Hematopoietic multipotent progenitor cell treated with erythropoietin and hydrocortisone succinate and interleukin-3 and kit ligand, for 17 days (in vitro differentiated cells): Measurements from ENCODE around the gene SPTBN1.

Source experiments
- DNase-seq: peaks from one replicate; pipeline ENCODE4 v3.0.0-alpha.2; 2015; ENCODE audit warnings: low spot score

SPTBN1 gene

DNA sequence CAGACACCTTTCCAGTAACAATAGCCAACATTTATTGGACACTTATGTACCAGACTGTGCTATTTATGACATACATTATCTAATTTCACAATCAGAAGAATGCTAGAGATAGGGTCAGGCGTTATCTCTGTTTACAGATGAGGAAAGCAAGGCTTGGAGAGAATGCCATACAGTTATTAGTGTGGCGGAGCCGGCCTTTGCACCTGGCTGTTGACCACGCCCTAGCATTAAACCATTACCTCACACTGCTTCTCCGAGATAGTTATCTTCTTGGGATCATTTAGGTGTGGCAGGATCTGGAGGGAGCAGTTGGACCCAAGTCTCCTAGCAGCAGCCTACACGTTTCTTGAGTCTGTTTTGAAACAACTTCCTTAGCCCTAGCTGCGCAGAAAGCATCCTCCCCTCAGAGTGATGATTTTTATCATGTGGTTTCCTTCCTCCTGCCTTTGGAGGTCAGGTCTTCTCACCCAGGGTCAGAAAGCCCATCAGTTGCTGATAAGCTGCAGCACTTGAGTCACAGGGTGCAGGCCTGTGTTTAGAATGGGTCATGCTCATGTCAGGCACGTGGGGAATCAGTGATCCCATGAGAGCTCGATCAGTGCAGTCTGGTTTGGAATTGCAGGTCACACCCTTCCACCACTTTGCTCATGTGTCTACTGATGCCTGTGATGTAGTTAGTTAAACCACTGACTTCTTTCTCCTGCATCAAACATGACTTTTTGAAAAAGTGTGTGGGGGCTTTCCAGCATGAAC is 118.2 kb downstream of the SPTBN1 start:
- no peak for DNase-seq

DNA sequence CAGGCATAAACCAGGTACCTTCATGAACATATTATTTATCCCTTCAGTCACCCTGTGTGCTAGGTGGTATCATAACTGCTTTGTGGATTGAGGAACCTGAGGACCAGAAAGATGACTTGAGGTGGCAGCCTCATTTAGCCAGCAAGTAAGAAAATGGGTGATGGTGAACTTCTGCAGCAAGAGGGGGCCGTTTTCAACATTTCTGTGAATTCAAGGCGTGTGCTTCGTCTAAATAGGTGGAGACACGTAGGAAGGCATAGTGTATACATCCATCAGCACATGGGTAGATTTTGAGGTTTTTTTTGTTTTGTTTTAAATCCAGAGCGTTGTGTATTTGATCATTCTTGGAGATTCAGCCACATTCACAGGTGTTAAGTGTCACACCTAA is 118.7 kb downstream of the SPTBN1 start:
- DNase-seq: no peak

DNA sequence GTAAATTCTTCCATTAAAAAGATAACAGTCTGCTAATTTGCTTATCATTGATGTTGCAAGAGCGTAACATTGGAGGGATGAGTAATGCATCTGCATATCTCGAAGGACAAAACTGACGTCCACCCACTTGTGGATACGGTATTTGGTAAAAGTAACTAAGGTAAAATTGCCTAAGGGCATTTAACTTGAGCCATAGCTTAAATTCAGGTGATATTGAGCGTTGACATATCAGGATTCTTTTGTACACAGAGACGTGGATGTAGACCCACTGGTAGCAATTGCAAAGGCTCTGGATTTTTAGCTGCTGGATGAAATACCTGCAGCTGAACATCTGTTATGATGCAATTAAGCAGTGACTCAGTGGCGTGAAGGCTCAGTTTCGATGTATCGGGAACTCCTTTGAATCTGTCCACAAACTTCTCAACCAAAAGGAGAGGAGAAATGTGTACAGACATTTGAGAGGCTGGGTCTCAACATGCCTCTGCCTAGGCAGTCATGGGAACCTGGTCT is 119.3 kb downstream of the SPTBN1 start:
- DNase-seq: no peak

DNA sequence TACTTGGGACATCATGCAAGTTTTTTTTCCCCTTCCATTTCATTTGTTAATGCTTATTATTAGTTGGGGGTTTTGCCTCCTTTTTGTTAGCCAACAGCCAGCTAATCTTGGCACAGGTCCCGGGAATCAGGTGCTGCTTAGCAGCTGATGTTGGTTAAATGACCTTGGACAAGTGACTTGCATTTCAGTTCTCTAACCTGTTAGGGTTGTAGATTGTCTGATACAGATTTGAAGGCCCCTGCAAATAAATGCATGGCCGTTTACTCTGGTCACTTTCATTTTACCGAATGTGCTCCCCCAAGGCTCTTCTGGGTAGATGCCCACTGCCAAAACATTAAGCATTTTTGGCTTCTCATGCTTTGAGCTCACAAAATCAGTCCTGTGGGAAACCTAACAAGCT is 120.9 kb downstream of the SPTBN1 start:
- no peak for DNase-seq

DNA sequence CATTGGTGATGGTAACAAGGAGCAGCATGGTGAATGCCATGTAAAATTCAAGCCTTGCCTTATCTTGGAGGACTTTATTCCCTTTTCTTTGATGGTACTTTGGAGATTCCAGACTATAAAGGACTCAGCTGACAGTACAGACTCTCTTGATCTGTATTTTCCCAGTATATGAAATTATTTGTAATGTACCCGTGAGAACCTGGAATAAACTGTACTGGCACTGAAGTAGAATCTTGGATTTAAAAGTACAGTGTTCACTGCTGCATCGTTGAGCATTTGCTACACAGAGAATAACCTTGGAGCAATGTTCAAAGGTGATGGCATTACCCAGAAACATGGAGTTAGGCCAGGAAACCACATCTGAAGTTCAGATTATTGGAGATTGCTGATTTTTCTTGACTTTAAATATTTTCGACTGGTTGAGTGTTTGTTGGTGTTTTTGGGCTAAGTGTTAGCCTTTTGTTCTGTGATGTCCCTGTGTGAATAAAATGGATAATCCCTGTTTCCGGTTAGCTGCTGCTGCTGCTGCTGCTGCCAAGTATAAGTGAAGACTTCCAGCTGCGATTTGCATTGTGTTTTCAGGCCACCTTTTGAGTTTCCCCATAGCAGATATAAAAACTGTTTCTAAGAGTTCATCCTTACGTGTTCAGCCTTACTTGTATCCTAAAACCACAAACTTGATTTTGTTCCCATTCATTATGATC is 122.0 kb downstream of the SPTBN1 start:
- DNase-seq: no peak

DNA sequence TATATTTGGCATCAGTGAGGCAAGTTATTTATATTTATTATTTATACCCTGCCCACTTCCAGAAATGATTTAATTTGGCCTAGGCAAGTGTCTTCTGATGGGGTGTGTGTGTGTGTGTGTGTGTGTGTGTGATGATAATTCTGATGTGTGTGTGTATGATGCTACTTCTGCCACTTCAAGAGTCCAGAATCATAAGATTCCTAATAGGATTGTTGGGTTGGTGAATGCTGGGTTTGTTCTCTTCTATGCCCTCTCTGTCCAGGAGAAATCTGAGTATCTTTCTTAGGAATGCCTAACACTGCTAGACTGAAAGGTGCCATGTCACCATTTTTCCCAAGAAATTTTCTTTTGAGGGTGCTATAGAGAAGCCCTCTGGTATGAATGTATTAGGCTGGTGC is 122.5 kb downstream of the SPTBN1 start:
- no peak for DNase-seq

DNA sequence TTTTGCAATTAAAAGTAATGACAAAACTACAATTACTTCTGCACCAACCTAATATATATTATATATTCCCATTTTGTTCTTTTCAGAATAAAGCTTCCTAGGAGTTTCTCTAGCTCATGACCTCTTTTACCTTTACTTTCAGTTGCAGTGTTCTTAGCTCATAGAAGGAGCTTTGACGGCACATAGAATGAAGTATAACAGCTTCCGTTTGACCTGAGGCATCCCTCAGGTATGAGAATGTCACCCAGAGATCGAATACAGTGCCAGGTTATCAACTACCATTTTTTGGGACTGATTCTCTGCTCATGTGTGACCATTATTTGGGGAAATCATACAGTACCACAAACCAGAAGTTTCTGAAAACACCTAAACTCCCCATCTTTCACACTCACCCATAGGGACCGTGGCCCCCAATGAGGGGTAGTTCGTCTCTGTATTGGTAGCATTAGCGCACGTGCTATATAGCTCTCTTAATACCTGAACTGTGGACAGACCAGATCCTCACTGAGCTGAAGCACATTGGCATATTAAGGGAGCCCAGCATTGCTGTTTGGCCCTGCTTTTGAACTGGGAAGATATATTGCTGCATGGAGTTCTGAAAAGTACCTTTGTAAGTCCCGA is 123.0 kb downstream of the SPTBN1 start:
- no peak for DNase-seq

DNA sequence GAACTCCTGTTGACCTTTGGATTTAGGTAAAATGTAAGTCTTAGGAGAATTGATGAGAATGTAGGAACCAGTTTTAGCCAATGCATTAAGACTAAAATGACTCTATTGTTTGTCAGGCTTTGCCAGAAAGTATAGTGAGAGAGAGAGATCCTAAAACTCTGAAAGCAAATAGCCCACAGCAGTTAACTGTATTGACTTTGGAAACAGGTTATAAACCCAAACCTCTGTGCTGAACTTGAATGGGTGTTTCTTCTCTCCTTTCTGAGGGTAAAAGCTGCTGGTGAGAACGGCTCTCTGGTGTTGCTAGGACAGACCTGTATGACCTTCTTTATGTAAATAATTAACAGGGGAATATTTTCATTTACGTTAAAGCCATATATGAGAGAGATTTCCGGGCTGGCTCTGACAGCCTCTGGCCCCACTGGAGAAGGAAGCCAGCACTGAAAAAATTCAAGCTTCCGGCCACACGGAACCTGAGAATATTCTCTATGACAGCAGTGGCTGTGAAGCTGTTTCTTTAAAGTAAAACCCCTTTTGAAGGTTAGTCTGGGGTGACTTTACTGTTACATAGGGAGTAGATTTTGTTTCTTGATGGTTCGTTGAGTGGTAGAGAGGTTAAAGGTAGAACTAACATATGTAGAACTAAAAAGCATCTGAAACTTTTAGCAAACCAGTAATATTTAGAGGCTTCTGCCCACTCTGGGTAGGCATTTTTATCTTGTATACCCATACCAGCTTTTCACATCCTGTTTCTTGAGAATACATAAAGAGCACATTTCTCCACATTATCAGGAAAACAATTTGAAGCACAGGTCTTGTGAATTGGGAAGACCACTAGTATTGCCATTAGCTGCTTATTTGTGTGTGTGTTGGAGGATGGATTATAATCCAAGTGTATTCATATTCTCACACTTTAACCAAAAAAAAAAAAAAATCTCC is 123.8 kb downstream of the SPTBN1 start:
- no peak for DNase-seq

DNA sequence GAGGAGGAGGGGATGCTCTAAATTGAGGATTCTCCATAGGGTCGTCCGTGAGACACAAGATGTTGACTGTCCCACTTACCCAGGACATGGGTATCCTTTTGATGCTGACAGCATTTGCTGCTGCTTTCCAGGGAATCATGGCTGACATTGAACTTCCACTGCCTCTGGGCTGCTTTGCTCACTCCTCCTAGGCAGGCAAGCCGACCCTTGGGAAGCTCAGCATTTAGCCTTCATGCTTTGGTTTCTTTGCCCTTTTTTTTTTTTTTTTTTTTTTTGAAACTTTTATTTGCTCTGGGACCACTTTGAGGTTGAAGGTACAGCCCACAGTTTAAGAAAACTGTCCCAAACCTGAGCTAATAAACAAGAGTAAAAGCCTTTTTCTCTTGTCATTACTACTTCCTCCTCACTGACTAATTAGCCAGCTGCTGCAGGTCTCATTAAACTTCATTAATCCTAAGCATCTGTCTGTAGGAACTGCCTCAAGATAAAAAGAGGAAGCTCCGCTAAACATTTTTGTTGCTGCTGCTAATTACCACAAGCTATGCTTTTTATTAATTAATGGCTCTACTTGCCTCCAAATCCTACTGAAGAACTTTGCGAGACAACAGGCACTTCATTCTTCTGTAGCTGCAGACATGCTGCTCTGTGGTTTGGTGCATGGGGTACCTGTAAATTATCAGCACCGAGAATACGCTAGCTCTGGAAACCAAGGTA is 125.4 kb downstream of the SPTBN1 start:
- DNase-seq: no peak

DNA sequence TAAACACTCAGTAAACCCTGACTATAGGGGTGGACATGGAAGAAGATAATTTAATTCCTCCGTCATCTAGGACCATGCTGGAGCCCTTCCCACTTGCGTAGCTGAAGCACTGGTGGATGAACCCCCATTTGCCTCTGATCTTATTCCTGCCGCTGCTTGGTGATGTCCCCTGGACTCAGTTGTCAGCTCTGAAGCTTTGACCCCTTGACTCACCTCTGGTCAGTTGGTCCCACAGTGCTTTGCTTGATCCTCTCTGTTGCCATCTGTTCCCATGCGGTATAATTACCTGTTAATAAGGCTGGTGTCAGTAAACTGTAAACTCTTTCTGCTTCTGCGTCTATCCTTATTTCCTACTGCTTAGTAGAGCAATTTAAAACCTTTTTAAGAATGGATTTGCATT is 126.9 kb downstream of the SPTBN1 start:
- DNase-seq: no peak

DNA sequence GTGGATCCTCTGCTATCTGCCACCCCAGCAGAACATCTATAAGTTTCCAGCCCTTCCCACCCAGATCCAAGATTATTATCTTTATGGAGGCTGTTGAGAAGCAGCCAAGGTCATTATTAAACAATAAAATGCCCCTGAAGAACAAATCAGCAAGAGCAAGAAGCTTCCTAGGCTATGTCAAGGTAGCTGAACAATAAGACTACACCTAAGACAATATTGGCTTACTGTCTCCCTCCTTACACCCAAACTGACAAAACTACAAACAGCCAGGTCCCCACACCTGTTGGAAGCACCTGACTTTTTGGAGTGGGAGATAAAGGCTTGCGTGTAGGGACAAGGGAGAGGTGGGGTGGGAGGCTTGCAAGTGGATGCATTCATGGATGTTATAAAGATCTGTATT is 128.5 kb downstream of the SPTBN1 start:
- DNase-seq: no peak

DNA sequence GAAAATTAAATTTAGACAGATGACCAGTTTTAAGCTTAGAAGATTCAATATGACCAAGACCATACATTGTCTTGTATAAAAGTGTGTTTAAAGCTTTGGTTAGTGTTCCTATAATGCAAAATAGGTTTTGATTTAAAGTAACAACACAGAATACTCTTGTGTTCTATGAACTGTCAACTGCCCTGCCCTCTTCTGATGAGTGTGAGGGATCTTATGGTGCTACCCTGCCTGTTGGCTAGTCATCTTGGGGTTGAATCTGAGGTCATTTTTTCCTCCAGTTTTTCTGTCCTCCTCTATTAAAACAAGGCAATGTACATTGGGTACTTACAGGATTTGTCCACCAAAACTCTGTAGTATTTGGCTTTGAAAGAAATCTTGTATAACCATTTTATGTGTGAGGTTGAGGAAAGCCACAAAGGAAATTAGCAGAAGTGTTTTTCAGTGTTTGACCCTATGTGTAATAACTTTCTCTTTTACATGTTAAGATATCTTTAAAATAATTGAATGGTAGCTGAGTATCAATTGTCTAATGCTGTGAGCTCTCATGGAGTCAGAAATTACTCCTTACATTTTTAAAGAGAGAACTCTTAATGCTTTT is 129.1 kb downstream of the SPTBN1 start:
- no peak for DNase-seq

DNA sequence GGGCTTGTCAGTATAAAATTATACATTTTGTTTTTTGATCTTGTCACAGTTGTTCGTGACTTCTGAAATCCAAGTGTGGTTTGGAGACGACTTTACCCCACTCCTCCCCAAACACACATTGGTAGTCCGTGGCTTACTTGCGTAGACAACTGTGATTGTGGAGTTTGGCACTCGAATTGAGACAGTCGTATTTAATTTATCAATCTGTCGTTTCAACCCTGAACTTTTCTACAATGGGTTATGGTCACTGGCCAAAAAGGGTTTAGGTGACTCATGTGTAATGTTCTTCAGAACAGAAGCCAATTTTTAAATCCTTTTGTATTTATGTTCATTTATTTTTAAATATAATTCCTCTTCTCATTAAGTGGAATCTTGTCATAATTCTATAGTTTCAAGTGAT is 129.9 kb downstream of the SPTBN1 start:
- DNase-seq: no peak

DNA sequence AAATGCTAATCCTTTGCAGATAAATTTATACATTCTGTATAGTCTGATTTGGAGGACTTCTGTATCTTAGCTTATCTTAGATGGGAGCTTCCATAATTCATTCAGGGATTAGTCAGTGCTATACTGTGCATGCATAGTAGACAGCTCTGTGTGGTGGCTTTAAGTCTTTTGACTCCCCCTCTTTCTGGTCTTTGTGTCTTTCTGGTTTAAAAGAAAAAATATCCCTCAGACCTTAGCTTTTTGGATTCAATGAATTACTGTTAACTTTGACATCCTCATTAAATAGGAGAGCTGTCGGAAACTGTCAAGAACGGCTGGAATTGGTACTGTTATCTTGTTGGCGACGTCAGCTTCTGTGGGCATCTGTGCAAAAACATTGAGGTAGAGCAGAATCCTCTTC is 130.4 kb downstream of the SPTBN1 start:
- DNase-seq: no peak

DNA sequence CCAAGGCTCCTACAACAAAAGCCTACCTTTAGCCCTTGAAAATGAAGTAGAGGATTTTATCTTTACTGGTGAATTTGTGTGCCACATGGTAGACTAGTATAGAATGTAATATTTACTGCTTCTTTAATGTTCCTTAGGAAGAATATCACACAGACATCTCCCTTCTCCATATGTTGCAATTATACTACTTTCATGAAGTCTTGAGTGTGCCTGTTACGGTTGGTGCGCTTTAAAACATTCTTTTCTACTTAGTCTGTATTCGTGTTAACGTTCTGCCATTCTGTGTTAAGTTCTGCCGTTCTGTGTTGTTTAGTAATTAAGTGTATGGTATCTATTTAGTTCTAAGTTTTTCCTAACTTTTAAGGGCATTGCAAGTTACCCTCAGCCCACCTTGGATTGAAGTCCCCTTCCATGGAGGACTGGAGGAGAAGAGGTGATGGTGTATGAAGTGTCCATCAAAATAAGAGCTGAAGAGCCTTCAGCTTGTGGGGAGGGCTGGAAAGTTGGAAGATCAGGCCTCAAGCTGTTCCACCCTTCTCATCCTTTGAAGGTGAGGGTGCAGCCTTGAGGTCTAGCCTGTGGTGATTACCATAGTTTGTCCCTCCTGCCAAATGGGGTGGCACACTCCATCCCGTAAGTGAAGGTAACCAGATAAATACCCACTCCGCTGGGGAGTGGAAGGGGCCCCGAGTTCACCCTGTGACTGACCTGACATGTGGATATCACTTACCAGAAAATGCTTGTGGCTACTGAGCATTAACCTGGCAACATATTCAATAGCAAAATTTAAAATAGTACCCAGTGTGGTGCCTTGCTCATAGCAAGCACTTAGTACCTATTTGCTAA is 131.3 kb downstream of the SPTBN1 start:
- no peak for DNase-seq

DNA sequence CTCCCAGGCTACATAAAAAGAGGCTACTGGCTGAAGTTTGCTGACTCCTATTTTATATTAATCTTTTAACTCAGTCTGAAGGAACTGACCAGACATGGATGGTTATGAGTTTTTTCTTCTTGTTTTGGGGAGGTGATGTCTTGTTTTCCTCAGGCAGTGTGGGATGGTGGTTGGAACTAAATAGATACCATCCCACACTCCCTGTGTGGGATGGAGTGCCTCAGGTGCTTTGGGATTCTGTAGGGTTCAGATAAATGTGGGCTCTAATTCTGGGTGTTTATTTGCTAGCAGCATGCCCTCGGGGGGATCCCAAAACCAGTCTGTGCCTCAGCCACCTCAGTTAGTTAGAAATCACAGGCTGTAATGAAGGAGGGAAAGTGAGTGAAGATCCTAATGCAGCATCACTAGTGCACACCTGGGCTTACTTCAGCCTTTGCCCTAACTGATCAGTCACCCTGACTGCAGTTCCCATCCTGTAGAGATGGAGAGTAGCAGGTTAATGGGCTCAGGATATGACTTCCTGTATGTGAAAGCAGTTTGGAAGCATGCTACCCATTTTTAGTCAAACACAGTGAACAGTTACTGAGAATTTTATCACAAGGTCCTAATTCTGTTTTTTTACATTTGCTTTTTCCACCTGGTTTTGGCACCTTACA is 132.2 kb downstream of the SPTBN1 start:
- no peak for DNase-seq

DNA sequence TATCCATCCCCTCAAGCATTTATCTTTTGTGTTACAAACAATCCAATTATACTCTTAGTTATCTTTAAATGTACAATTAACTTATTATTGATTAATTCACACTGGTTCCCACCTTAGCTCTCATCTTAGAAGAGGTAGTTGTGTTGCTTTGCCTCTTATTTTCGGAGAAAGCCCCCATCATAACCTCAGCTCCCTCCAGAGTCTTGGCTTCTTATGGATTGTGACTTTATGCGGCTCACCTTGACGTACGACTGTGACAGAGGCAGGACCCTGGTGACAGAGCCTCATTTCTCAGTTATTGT is 132.9 kb downstream of the SPTBN1 start:
- DNase-seq: no peak

DNA sequence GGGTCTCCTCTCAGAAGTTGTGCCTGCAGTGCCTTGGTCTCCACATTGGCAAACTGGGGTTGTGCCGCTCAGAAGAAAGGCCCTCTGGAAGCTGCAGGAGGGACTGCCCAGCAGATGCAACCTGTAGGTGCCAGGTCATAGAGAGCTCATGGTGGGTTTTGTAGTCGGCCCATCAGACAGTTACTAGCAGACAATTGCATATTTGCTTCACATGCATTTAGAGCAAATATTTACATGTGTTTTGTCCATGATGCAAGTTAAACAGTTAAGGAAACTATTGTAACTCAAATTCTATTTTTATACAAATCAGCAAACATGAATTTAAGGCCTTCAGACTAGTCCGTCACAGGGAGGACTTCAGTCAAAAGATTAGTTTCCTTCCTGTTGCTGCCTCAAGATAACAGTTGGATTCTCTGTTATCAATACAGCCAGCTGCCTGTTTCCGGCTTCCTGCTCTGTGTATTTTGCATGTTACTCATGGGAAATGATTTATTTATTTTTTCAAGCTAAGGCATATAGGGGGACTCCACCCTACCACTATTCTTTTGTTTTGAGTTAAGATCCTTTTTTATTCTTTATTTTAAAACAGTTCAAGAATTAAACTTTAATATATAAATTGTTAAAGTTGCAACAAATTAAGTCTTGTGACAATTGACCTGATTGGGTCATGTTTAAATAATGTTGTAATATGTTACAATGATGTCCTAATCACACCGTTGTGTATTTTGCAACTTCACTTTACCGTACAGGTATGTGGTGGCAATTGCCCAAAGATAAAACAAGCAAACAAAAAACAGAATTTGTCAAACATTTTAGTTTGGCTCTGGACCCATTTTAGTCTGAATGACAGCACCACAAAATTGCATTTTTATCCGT is 133.5 kb downstream of the SPTBN1 start:
- no peak for DNase-seq
